Heart left ventricle (tissue), 16 donors: ENCODE measurements around the gene GYPC. TPM values are rescaled to one million over a fixed set of nuclear protein-coding genes. Genes with fewer than 3 reads are reported as not detected.

ENCODE experiments used
- ATAC-seq, 4 donors: fragments of 200-7000 bp; cut with Tn5 transposase; one replicate each; pipeline ENCODE4 v1.9.1; 2020 to 2022; ENCODE audit warnings: moderate library complexity in 4 of 4, mild to moderate bottlenecking in 3 of 4, moderate number of reproducible peaks in 1 of 4
- DNase-seq, 5 donors: peaks; one replicate each; pipeline ENCODE4 v3.0.0-alpha.2; 2020
- H3K27ac ChIP-seq, 12 donors: fragments of 200-600 bp; sonication (generic) in 4 of 12; one replicate each; pipeline versions ENCODE4 v1.5.0 to v1.8.0; 2016 to 2022; ENCODE audit warnings: mild to moderate bottlenecking in 2 of 12
- H3K27me3 ChIP-seq, 9 donors: fragments of 200-600 bp; sonication (generic) in 2 of 9; one replicate each; pipeline versions ENCODE4 v1.5.1 to v1.8.0; 2016 to 2022; ENCODE audit warnings: mild to moderate bottlenecking in 3 of 9
- H3K36me3 ChIP-seq, 9 donors: fragments of 200-600 bp; sonication (generic) in 2 of 9; one replicate each; pipeline versions ENCODE4 v1.5.0 to v1.8.0; 2018 to 2022; ENCODE audit warnings: mild to moderate bottlenecking in 2 of 9
- H3K4me1 ChIP-seq, 12 donors: fragments of 200-600 bp; sonication (generic) in 4 of 12; one replicate each; pipeline versions ENCODE4 v1.5.0 to v1.8.0; 2016 to 2022; ENCODE audit warnings: mild to moderate bottlenecking in 3 of 12
- H3K4me3 ChIP-seq, 12 donors: fragments of 200-600 bp; sonication (generic) in 4 of 12; one replicate each; pipeline versions ENCODE4 v1.5.0 to v1.8.0; 2017 to 2022; ENCODE audit warnings: mild to moderate bottlenecking in 9 of 12, moderate library complexity in 4 of 12
- H3K9me3 ChIP-seq, 12 donors: fragments of 200-600 bp; sonication (generic) in 4 of 12; one replicate each; pipeline versions ENCODE4 v1.5.0 to v1.8.0; 2016 to 2022; ENCODE audit warnings: mild to moderate bottlenecking in 1 of 12
- POLR2A ChIP-seq, 2 donors: fragments of 450-650 bp; IDR thresholded peaks; one replicate each; pipeline ENCODE4 v1.6.1; 2017; ENCODE audit warnings: antibody characterized with exemption in 2 of 2, mild to moderate bottlenecking in 2 of 2, moderate library complexity in 2 of 2
- WGBS, 4 donors: extraction: QIAGEN DNeasy Blood & Tissue Kit in 2 of 4; methylation state at CpG; one replicate each; pipeline versions ENCODE4 v1.1.5 to v1.1.7; 2013 to 2018; 5-methylcytosine and 5-hydroxymethylcytosine counted together
- intact Hi-C, 10 donors: fragments of 100-400 bp; cut with DNase I; formaldehyde crosslinking; loops; one replicate each; pipeline versions ENCODE4 v1.11.1 to v1.14.2; 2022
- polyA plus RNA-seq, 2 donors: library from polyadenylated mRNA; stranded (reverse); fragments of 200-250 nt; gene quantifications; one replicate each; pipeline ENCODE4 v1.2.3, GENCODE V29; 2013
- total RNA-seq, 9 donors: library from RNA; depleted of rRNA in 2 of 9; stranded (reverse); fragments of >200 nt in 2 of 9; fragmentation: NEBNext Ultra II Directional in 3 of 9; extraction: Animal tissue kit (Norgen Biotek cat#: 25700) in 3 of 9; gene quantifications; one replicate each; pipeline versions ENCODE4 v1.1.0 to v1.2.4, GENCODE V29; 2016 to 2023
- TF ChIP-seq, protein P1 (sequence below), 12 donors: fragments of 200-600 bp; sonication (generic) in 4 of 12; IDR thresholded peaks; one replicate each; pipeline versions ENCODE4 v1.5.0 to v1.8.0; 2018 to 2022; ENCODE audit warnings: antibody characterized with exemption in 12 of 12, mild to moderate bottlenecking in 5 of 12
- donor health status: ischemic (EF 13 %, LVEDD 7.1; RV severe dilation, severe dysfunction).
- donor health status: healthy with polysubstance abuse.
- donor health status: DM: no; HTN: yes; CAD: no.
- donor health status: DM: no; HTN: no; CAD: no.
- donor health status: ischemic (EF 25% LVEDD 6.9; RV normal size, moderate dysfunction).
- donor health status: ischemic (EF 25% LVEDD 5.7; RV mildly dilated, moderate dysfunction).
- donor health status: healthy.
- donor health status: DM: yes; HTN: yes; CAD: no.
- donor health status: ischemic (EF 35%, LVEDD 5.7; RV mildly dilated, moderate dysfunction).
- donor health status: nonischemic (EF 11% LVEDD 7.7; RV severe dilation, severe dysfunction).
- donor health status: DM: yes; HTN: yes; CAD: no.
- donor health status: PGD.
- donor health status: ischemic (EF 29% LVEDD 5.4; RV normal size, mild dysfunction).
- donor health status: nonischemic (EF 23%, LVEDD 6.1; RV moderate dilation, normal function).

The GYPC gene
- total and polyA plus RNA-seq, 11 donors, result 108 to 369 (median 131) TPM

DNA sequence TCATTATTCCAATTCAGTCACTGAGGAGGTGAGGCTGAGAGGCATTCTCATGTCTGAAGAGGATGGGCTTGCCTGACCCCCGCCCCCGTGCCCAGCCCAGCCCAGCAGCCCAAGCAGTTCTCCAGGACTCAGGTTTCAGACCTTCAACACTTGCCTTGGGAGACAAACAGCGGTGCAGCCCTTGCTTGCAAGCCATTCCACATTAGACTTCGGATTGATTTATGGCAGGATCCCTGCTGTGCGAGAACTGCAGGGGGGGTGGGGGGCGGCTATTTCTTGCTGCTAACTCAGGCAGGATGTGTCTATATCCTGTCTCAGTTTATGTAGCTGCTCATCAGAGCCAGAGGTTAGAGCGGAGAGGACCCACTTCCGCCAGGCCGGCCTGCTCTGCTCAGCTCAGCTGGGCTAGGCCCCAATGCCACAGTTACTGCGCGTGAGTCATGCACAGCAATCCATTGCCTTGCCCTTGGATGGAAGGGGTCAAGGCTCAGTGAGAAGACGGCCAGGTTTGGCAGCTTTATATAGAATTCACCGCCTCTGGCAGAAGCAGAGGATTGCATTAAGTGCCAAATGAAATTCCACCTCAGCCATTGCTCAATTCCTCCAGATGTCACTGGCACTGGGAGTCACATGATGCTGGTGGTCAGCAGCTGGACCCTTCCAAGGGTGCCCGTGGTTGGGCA is 1.8 kb downstream of the GYPC start:
- 3 to 9% (median 7%) methylated on average over 10 to 14 of the region's 14 CpGs for WGBS, 4 donors
- ATAC-seq, result peak; percentile 62 to 86 (median 79)
- H3K4me3 ChIP-seq, result peak overlapping the region; percentile 67 to 94 (median 77)
- intact Hi-C loops, result loop anchor here (2.0 to 10.0 kb wide), 14 partner anchors 40 to 130 kb away; no protein-coding TSS in a partner anchor
- no peaks in the 10 kb centered on the region for H3K36me3 ChIP-seq
- no peaks in the 10 kb centered on the region for H3K9me3 ChIP-seq
- DNase-seq, result peak; percentile 77 to 95 (median 90)
- H3K4me1 ChIP-seq, result peaks cover 17 to 74% (median 70%) of the 10 kb centered on the region in 12 donors
- peak overlapping the region; percentile 96 to 100 (median 98) for H3K27ac ChIP-seq
- H3K27me3 ChIP-seq, result no peaks in the 10 kb centered on the region
- TF ChIP-seq, protein P1, sequence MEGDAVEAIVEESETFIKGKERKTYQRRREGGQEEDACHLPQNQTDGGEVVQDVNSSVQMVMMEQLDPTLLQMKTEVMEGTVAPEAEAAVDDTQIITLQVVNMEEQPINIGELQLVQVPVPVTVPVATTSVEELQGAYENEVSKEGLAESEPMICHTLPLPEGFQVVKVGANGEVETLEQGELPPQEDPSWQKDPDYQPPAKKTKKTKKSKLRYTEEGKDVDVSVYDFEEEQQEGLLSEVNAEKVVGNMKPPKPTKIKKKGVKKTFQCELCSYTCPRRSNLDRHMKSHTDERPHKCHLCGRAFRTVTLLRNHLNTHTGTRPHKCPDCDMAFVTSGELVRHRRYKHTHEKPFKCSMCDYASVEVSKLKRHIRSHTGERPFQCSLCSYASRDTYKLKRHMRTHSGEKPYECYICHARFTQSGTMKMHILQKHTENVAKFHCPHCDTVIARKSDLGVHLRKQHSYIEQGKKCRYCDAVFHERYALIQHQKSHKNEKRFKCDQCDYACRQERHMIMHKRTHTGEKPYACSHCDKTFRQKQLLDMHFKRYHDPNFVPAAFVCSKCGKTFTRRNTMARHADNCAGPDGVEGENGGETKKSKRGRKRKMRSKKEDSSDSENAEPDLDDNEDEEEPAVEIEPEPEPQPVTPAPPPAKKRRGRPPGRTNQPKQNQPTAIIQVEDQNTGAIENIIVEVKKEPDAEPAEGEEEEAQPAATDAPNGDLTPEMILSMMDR (IDR thresholded peaks at IDR 0.05), result peak in 1 of 12 donors; percentile 21
- TF ChIP-seq POLR2A (IDR thresholded peaks at IDR 0.05), result peak in 1 of 2 donors; percentile 61

- no peaks in the 10 kb centered on the region for H3K27me3 ChIP-seq
- peaks cover 17 to 80% (median 76%) of the 10 kb centered on the region in 12 donors for H3K4me1 ChIP-seq
- intact Hi-C loops, result loop anchor here (2.0 to 10.0 kb wide), 11 partner anchors 39 to 131 kb away; no protein-coding TSS in a partner anchor
- peaks cover 0 to 4% (median 0%) of the 10 kb centered on the region in 9 donors for H3K36me3 ChIP-seq
- H3K4me3 ChIP-seq, result peak overlapping the region in 9 of 12 donors; percentile 68 to 86 (median 77)
- WGBS, 4 donors, result 55 to 68% (median 57%) methylated on average over 2 of the region's 2 CpGs
- ATAC-seq (no peak), DNase-seq (no peak)
- H3K9me3 ChIP-seq, result no peaks in the 10 kb centered on the region
- H3K27ac ChIP-seq, result peak overlapping the region; percentile 96 to 100 (median 98)
- TF ChIP-seq, protein P1 (IDR thresholded peaks at IDR 0.05), result no peak
- TF ChIP-seq POLR2A (IDR thresholded peaks at IDR 0.05), result no peak
These were observed 2.5 kb downstream of the GYPC start for GRCh38 chr2:126658319-126658904.

DNA sequence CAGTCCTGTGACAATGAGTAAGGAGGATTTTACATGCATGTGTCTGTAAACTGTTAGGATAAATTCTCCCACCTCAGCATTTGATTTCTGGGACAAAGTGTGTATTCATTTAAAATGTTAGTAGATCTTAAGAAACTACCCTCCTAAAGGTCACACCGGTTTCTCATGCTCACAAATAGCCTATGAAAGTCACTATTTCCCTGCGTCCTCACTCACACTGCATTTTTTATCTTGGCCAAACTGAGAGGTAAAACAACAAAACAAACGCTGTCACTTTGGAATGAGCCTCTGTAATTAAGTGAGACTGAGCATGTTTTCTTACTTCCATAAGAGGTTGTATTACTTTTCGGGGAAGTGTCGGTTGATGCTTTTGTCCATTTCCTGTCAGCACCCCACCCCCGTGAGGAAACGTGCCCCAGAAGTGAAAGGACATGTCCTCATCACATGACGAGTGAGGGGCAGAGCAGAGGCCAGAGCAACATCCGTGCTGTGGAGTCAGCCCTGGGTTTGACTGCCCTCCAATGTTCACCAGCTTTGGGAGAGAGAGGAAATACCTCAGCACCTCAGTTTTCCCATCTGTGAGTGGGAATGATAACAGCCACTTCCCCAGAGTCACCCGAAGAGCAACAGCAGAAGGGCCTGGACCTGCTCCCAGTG is 3.1 kb downstream of the GYPC start:
- peak; percentile 17 to 57 (median 28) for ATAC-seq
- peak; percentile 74 to 89 (median 85) for DNase-seq
- H3K9me3 ChIP-seq, result no peaks in the 10 kb centered on the region
- TF ChIP-seq POLR2A (IDR thresholded peaks at IDR 0.05), result no peak
- TF ChIP-seq, protein P1 (IDR thresholded peaks at IDR 0.05), result peak in 4 of 12 donors; percentile 20 to 27 (median 24)
- intact Hi-C loops, result loop anchor here (2.0 to 10.0 kb wide), 11 partner anchors 38 to 132 kb away; no protein-coding TSS in a partner anchor
- peak overlapping the region; percentile 96 to 100 (median 98) for H3K27ac ChIP-seq
- peak overlapping the region in 6 of 12 donors; percentile 3 to 85 (median 42) for H3K4me3 ChIP-seq
- H3K4me1 ChIP-seq, result peaks cover 17 to 86% (median 83%) of the 10 kb centered on the region in 12 donors
- H3K36me3 ChIP-seq, result peaks cover 0 to 6% (median 0%) of the 10 kb centered on the region in 9 donors
- WGBS, 4 donors, result 2 to 8% (median 6%) methylated on average over 10 of the region's 10 CpGs
- no peaks in the 10 kb centered on the region for H3K27me3 ChIP-seq
